Superior temporal gyrus (tissue), 1 donor: Measurements from ENCODE around the gene DTWD2.
"Not testable (repeated sequence)": the region's sequence is repeated elsewhere in the genome, so short reads cannot be mapped to it uniquely, and the experiment has no call there.

Source experiments
- DNase-seq: peaks from one replicate; pipeline ENCODE4 v3.0.0-alpha.2; 2016; ENCODE audit errors: extremely low spot score

DTWD2 gene

DNA sequence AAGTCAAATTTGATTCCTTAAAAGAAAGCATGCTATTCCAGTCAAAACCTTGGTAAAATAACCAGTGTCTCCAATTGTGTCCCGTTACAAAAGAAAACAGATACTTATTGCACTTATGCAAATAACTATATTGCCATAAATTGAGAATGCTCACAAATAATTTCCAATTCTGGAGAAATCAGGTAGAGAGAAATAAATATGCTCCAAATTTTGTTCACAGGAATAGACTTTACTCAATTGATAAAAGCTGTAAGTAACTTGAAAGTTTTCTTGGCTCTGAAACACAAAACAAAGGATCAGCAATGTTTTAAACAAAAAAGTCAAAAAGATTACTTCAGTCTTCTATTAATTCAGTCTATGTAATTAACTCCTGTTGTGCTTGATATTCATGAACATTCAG, 7.8 kb upstream of the DTWD2 start:
- DNase-seq, result no peak

DNA sequence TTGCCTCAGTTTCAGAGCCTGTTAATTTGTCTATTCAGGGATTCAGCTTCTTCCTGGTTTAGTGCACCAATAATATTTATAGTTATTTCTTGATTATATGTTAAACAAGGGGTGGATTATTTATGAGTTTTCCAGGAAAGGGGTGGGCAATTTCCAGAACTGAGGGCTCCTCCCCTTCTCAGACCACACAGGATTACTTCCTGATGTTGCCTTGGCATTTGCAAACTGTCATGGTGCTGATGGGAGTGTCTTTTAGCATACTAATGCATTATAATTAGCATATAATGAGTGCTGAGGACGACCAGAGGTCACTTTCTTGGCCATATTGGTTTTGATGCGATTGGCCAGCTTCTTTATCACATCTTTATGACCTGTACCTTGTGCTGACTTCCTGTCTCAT, 6.2 kb upstream of the DTWD2 start:
- no peak for DNase-seq

GRCh38 chr5:118993118-118993517, 4.8 kb upstream of the DTWD2 start:
- DNase-seq, result not testable (repeated sequence)

DNA sequence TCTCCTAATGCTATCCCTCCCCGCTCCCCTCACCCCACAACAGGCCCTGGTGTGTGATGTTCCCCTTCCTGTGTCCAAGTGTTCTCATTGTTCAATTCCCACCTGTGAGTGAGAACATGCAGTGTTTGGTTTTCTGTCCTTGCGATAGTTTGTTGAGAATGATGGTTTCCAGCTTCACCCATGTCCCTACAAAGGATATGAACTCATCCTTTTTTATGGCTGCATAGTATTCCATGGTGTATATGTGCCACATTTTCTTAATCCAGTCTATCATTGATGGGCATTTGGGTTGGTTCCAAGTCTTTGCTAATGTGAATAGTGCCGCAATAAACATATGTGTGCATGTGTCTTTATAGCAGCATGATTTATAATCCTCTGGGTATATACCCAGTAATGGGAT, 3.7 kb upstream of the DTWD2 start:
- DNase-seq, result not testable (repeated sequence)

GRCh38 chr5:118990582-118990981, 2.2 kb upstream of the DTWD2 start:
- no peak for DNase-seq

GRCh38 chr5:118989816-118990215, 1.5 kb upstream of the DTWD2 start:
- DNase-seq, result no peak

GRCh38 chr5:118988866-118989180, 476 bp upstream of the DTWD2 start:
- DNase-seq, result no peak

- DNase-seq, result no peak
Observed at GRCh38 chr5:118984602-118985001, 3.7 kb downstream of the DTWD2 start.

- DNase-seq, result no peak
Observed at GRCh38 chr5:118981783-118982182, 6.6 kb downstream of the DTWD2 start.

DNA sequence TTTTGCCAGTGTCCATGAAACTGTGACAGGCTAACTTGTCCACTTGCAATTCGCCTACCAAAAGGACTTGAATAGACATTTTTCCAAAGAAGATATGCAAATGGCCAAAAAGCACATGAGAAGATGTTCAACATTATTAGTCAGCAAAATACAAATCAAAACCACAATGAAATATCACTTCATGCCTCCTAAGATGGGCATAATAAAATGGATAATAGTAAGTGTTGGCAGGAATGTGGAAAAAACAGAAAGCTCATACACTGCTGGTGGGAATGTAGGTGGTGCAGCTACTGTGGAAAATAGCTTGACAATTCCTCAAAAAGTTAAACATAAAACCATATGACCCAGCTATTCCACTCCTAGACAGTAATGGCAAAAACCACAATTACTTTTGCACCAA, 7.9 kb downstream of the DTWD2 start:
- no peak for DNase-seq

- DNase-seq, result no peak
Observed at GRCh38 chr5:118980017-118980416, 8.3 kb downstream of the DTWD2 start.

DNA sequence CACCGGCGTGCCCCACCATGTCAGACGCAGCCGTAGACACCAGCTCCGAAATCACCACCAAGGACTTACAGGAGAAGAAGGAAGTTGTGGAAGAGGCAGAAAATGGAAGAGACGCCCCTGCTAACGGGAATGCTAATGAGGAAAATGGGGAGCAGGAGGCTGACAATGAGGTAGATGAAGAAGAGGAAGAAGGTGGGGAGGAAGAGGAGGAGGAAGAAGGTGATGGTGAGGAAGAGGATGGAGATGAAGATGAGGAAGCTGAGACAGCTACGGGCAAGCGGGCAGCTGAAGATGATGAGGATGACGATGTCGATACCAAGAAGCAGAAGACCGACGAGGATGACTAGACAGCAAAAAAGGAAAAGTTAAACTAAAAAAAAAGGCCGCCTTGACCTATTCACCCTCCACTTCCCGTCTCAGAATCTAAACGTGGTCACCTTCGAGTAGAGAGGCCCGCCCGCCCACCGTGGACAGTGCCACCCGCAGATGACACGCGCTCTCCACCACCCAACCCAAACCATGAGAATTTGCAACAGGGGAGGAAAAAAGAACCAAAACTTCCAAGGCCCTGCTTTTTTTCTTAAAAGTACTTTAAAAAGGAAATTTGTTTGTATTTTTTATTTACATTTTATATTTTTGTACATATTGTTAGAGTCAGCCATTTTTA, 14.4 kb downstream of the DTWD2 start:
- not testable (repeated sequence) for DNase-seq

- no peak for DNase-seq
Observed at GRCh38 chr5:118968925-118969375, 19.4 kb downstream of the DTWD2 start.

DNA sequence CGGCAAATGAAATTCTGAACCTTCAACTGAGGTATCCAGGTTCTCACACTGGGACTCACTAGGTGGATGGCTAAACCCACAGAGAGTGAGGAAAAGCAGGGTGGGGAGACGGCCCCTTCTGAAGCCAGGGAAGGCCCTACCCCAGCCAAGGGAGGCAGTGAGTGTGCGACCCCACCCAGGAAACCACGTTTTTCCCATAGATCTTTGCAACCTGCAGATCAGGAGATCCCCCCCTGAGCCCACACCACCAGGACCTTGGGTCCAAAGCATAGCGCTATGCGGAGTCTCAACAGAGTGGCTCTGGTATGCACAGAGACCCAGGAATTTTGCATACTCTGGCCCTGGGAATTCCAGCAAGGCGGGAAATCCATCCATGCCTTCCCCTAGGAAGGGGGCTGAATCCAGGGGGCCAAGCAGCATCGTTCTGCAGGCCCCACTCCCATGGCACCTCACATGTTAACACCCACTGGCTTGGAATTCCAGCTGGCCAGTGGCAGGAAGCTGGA, 19.9 kb downstream of the DTWD2 start:
- DNase-seq, result no peak

- no peak for DNase-seq
Observed at GRCh38 chr5:118967059-118967508, 21.3 kb downstream of the DTWD2 start.

DNA sequence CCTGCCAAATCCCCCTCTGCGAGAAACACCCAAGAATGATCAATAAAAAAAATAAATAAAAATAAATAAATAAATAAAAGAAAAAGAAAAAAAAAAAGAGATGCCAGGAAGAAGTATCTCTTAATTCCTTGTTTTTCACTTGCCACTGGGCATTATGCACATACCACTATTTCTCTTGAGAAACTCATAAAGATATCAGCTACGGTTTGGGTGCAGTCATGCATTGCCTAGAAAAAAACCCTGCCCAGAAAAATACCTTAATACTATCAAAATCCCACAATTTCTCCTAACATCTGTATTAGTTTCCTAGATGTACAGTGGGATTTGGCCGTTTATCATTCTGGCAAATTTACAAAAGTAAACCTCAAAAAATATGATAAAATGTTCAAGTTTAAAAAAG, 22.5 kb downstream of the DTWD2 start:
- DNase-seq, result no peak

DNA sequence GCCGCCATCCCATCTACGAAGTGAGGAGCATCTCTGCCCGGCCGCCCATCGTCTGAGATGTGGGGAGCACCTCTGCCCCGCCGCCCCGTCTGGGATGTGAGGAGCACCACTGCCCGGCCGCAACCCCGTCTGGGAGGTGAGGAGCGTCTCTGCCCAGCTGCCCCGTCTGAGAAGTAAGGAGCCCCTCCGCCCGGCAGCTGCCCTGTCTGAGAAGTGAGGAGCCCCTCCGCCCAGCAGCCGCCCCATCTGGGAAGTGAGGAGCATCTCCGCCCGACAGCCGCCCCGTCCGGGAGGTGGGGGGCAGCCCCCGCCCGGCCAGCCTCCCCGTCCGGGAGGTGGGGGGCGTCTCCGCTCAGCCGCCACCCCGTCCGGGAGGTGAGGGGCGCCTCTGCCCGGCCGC, 23.4 kb downstream of the DTWD2 start:
- not testable (repeated sequence) for DNase-seq

DNA sequence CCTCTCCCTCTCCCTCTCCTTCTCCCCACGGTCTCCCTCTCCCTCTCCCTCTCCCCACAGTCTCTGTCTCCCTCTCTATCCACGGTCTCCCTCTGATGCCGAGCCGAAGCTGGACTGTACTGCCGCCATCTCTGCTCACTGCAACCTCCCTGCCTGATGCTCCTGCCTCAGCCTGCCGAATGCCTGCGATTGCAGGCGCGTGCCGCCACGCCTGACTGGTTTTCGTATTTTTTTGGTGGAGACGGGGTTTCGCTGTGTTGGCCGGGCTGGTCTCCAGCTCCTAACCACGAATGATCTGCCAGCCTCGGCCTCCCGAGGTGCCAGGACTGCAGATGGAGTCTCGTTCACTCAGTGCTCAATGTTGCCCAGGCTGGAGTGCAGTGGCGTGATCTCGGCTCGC, 24.0 kb downstream of the DTWD2 start:
- not testable (repeated sequence) for DNase-seq

GRCh38 chr5:118963169-118963568, 25.2 kb downstream of the DTWD2 start:
- no peak for DNase-seq

GRCh38 chr5:118960557-118960956, 27.8 kb downstream of the DTWD2 start:
- DNase-seq, result no peak

DNA sequence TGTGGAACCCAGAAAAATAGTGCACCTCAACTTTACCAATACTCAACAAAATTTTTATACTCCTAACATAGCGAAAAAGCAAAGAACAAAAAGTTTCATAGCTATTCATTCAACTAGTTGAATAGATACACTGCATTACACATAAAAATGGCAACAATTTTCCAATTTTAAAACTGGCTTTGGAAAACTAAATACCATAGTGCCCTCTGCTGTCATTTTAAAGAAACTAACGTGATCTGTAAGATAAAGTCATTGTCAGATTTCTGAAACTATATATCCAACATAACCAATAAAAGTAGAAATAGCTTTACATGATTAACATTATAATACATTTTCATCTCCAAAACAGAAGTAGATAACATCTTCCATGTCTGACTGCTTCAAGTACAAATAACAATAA, 31.6 kb downstream of the DTWD2 start:
- DNase-seq, result peak; percentile 68

DNA sequence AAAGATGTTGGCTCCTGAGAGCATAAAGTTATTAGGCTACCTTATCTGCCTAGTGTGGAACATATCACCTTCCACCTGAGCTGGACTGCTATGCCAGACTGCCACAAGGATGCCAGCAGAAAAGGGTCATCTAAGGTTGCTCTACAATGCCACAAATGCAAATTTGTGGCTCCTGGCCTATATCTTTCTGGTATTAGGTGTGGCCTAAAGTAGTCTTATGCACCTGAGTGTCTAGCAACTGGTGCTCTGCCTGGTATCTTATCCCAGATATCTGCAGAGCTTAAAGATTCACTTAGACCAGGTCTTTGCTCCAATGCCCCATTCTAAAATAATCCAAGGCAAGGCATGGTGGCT, 34.7 kb downstream of the DTWD2 start:
- DNase-seq, result no peak

- DNase-seq, result no peak
Observed at GRCh38 chr5:118952992-118953651, 35.2 kb downstream of the DTWD2 start.

- not testable (repeated sequence) for DNase-seq
Observed at GRCh38 chr5:118952306-118952705, 36.0 kb downstream of the DTWD2 start.
